Thoracic aorta (tissue), 2 donors: ENCODE results near the gene EEF1AKMT4. TPM values are rescaled to one million over a fixed set of nuclear protein-coding genes. Genes with fewer than 3 reads are reported as not detected.

Source experiments
- ATAC-seq: fragments of 150-250 bp; one replicate; pipeline ENCODE4 v1.8.0; 2017; ENCODE audit warnings: low read depth; ENCODE audit not compliant: insufficient number of reproducible peaks, low FRiP score
- DNase-seq: peaks from one replicate; pipeline ENCODE4 v3.0.0-alpha.2; 2020; ENCODE audit warnings: low spot score
- H3K27ac ChIP-seq, 2 donors: fragments of 200-600 bp; sonication (generic); 1 replicate in 1 of 2; 2 replicates in 1 of 2; pipeline ENCODE4 v1.5.1; 2016; ENCODE audit warnings: mild to moderate bottlenecking in 2 of 2, moderate library complexity in 2 of 2
- H3K27me3 ChIP-seq: fragments of 200-600 bp; sonication (generic); replicated peaks from 2 replicates; pipeline ENCODE4 v1.6.0; 2016; ENCODE audit warnings: mild to moderate bottlenecking; ENCODE audit not compliant: insufficient read depth
- H3K36me3 ChIP-seq: fragments of 200-600 bp; sonication (generic); one replicate; pipeline ENCODE4 v1.5.1; 2016
- H3K4me1 ChIP-seq, 2 donors: fragments of 200-600 bp; sonication (generic); 1 replicate in 1 of 2; 2 replicates in 1 of 2; pipeline versions ENCODE4 v1.5.1 to v1.6.0; 2016; ENCODE audit warnings: low read depth in 2 of 2, mild to moderate bottlenecking in 1 of 2; ENCODE audit not compliant: control insufficient read depth in 1 of 2
- H3K4me3 ChIP-seq: fragments of 200-600 bp; sonication (generic); 2 replicates; pipeline ENCODE4 v1.5.1; 2016; ENCODE audit warnings: mild to moderate bottlenecking
- H3K9me3 ChIP-seq: fragments of 200-600 bp; sonication (generic); 2 replicates; pipeline ENCODE4 v1.5.1; 2016
- total RNA-seq, 2 donors: library from RNA; depleted of rRNA; stranded (reverse); fragments of >200 nt; gene quantifications; one replicate each; pipeline versions ENCODE4 v1.1.0 to v1.2.3, GENCODE V29; 2016
- TF ChIP-seq, protein P1 (sequence below): fragments of 200-600 bp; sonication (generic); IDR thresholded peaks from one replicate; pipeline ENCODE4 v1.5.1; 2019; ENCODE audit warnings: antibody characterized with exemption

Gene EEF1AKMT4
- total RNA-seq, 2 donors from 2014 or later = 3.8 to 4.0 TPM

- no peak for ATAC-seq
- no peak overlapping the region for H3K4me3 ChIP-seq
- H3K36me3 ChIP-seq = no peaks in the 10 kb centered on the region
- DNase-seq = no peak
- TF ChIP-seq, protein P1, sequence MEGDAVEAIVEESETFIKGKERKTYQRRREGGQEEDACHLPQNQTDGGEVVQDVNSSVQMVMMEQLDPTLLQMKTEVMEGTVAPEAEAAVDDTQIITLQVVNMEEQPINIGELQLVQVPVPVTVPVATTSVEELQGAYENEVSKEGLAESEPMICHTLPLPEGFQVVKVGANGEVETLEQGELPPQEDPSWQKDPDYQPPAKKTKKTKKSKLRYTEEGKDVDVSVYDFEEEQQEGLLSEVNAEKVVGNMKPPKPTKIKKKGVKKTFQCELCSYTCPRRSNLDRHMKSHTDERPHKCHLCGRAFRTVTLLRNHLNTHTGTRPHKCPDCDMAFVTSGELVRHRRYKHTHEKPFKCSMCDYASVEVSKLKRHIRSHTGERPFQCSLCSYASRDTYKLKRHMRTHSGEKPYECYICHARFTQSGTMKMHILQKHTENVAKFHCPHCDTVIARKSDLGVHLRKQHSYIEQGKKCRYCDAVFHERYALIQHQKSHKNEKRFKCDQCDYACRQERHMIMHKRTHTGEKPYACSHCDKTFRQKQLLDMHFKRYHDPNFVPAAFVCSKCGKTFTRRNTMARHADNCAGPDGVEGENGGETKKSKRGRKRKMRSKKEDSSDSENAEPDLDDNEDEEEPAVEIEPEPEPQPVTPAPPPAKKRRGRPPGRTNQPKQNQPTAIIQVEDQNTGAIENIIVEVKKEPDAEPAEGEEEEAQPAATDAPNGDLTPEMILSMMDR = no peak
- peaks cover 9% of the 10 kb centered on the region for H3K27me3 ChIP-seq
- peaks cover 11 to 20% of the 10 kb centered on the region in 2 donors for H3K4me1 ChIP-seq
- H3K27ac ChIP-seq = no peak overlapping the region
- no peaks in the 10 kb centered on the region for H3K9me3 ChIP-seq
These were observed 7.8 kb downstream of the EEF1AKMT4 start for GRCh38 chr3:184257083-184257915.

DNA sequence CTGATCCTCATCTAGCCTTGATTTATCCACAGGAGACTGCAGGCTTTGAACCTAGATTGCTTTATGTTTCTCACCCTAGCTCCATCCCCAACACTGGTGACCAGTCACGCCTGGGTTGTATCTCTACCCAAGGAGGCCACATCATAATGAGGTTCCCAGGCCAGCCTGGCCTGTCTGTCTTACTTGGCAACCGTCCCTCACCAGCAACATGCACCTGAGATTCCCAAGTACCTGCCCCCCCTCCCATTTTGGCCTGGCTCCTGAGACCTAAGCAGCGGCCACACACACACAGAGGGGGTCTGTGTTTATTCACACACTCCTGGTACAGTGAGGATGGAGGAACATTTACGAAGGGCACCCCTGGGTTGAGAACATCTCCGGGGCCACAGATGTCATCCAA is 9.5 kb downstream of the EEF1AKMT4 start:
- no peak for ATAC-seq
- Histone ChIP-seq H3K4me3 (no peak overlapping the region), H3K4me1 (peaks cover 12 to 25% of the 10 kb centered on the region in 2 donors), H3K27me3 (peaks cover 18% of the 10 kb centered on the region), H3K27ac (no peak overlapping the region), H3K9me3 (no peaks in the 10 kb centered on the region), H3K36me3 (no peaks in the 10 kb centered on the region)
- DNase-seq = no peak
- TF ChIP-seq, protein P1 = no peak

DNA sequence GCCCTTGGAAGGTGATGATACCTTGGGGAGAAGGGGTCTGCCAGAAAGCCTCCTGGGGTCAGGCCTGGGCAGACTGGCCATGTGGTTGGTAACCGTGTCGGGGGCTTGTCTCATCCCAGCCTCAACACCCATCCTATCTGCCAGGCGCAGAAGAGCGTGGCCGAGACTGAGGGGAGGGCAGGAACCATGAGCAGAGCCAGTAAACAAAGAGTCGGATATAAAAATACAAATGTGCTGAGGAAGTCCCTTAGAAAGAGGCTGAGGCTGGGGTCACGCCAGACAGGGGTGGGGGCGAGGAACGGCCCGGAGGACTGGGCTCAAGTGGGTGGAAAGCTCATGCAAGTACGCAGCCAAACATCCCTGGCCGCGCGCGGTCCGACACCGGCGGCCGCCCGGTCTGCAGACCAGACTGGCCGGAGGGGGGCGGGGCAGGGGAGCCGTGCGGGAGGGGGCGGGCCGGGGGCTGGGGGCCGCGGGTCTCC is 10.0 kb downstream of the EEF1AKMT4 start:
- DNase-seq = no peak
- H3K27me3 ChIP-seq = peaks cover 18% of the 10 kb centered on the region
- peak overlapping the region; percentile 13 for H3K4me3 ChIP-seq
- H3K27ac ChIP-seq = no peak overlapping the region
- TF ChIP-seq, protein P1 = no peak
- H3K4me1 ChIP-seq = peaks cover 12 to 25% of the 10 kb centered on the region in 2 donors
- no peak for ATAC-seq
- no peaks in the 10 kb centered on the region for H3K9me3 ChIP-seq
- no peaks in the 10 kb centered on the region for H3K36me3 ChIP-seq

GRCh38 chr3:184259878-184260723 is 10.6 kb downstream of the EEF1AKMT4 start:
- TF ChIP-seq, protein P1 = no peak
- no peaks in the 10 kb centered on the region for H3K9me3 ChIP-seq
- peak overlapping the region; percentile 70 for H3K4me3 ChIP-seq
- DNase-seq (no peak), ATAC-seq (peak; percentile 46)
- H3K36me3 ChIP-seq = no peaks in the 10 kb centered on the region
- H3K27ac ChIP-seq = no peak overlapping the region
- H3K27me3 ChIP-seq = peaks cover 18% of the 10 kb centered on the region
- peaks cover 12 to 25% of the 10 kb centered on the region in 2 donors for H3K4me1 ChIP-seq
